Epithelial cell of esophagus (primary cell): ENCODE measurements around the gene NCEH1.
"Not testable (repeated sequence)": the region's sequence is repeated elsewhere in the genome, so short reads cannot be mapped to it uniquely, and the experiment has no call there.

Experiments
- DNase-seq: peaks from one replicate; pipeline ENCODE4 v3.0.0; 2010; ENCODE audit warnings: low read depth
- H3K4me3 ChIP-seq: 2 replicates; pipeline ENCODE4 v1.5.1; 2011; ENCODE audit warnings: mild to moderate bottlenecking, low read length, control low read depth
- CTCF ChIP-seq: IDR thresholded peaks from 2 replicates; pipeline ENCODE4 v1.5.1; 2011; ENCODE audit warnings: low read depth, mild to moderate bottlenecking, low read length, control low read depth, inconsistent platforms; ENCODE audit not compliant: insufficient read depth; ENCODE audit errors: missing control alignments

NCEH1 gene

GRCh38 chr3:172710664-172711453, at the start of gene NCEH1:
Gene NCEH1 (minus strand): TSS chr3:172711067. CDS start chr3:172710984, 83 bp downstream.
- H3K4me3 ChIP-seq: peak within 1 kb of the TSS; percentile 64
- peak; percentile 87 for TF ChIP-seq CTCF
- DNase-seq: peak; percentile 97

GRCh38 chr3:172760416-172760815, 49.5 kb upstream of the NCEH1 start:
- not testable (repeated sequence) for H3K4me3 ChIP-seq
- peak; percentile 37 for DNase-seq

- TF ChIP-seq CTCF: no peak
- H3K4me3 ChIP-seq: no peak overlapping the region
- no peak for DNase-seq
Observed at GRCh38 chr3:172753125-172753524, 42.3 kb upstream of the NCEH1 start.

- DNase-seq: no peak
- H3K4me3 ChIP-seq: no peak overlapping the region
- TF ChIP-seq CTCF: no peak
Observed at GRCh38 chr3:172752651-172753050, 41.8 kb upstream of the NCEH1 start.

GRCh38 chr3:172751175-172751704, 40.4 kb upstream of the NCEH1 start:
- DNase-seq: peak; percentile 32
- peak overlapping the region; percentile 87 for H3K4me3 ChIP-seq
- TF ChIP-seq CTCF: no peak

GRCh38 chr3:172750368-172751174, 39.7 kb upstream of the NCEH1 start, which contains the start of gene ECT2:
Gene ECT2 (plus strand): TSS chr3:172750726. CDS start chr3:172754531, 3,805 bp downstream.
- peak; percentile 82 for TF ChIP-seq CTCF
- DNase-seq: peak; percentile 100
- H3K4me3 ChIP-seq: peak within 1 kb of the TSS; percentile 87

GRCh38 chr3:172750069-172750367, 39.2 kb upstream of the NCEH1 start:
- H3K4me3 ChIP-seq: peak overlapping the region; percentile 39
- DNase-seq: no peak
- TF ChIP-seq CTCF: no peak
